GM18505 (cell line): ENCODE results near the gene RALA.
"Not testable (repeated sequence)": the region's sequence is repeated elsewhere in the genome, so short reads cannot be mapped to it uniquely, and the experiment has no call there.

Experiments
- ATAC-seq: cut with Tn5 transposase; IDR thresholded peaks from one replicate; pipeline ENCODE4 v1.9.1; 2021; ENCODE audit not compliant: unreplicated experiment
- POLR2A ChIP-seq: IDR thresholded peaks from 4 replicates; pipeline ENCODE4 v1.6.1; 2011; ENCODE audit warnings: borderline replicate concordance; ENCODE audit not compliant: insufficient read depth, insufficient read length; ENCODE audit errors: extremely low read depth

The RALA gene

DNA sequence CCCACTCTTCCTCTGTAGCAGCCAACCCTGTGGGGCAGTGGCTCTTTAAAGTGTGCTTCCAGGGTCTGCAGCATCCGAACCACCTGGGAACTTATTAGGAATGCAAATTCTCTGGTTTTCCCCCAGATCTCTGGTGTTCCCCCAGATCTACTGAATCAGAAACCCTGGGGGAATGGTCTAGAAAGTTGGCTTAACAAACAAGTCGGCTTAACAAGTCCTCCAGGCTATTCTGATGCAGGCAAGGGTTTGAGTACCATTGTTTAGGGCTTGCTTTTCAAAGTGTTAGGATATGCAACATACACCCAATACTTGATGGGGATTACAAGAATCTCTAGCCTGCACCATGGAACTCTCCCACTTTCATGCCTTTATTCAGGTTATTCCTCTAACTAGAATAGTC, 126.3 kb downstream of the RALA start:
- no peak for TF ChIP-seq POLR2A
- no peak for ATAC-seq

DNA sequence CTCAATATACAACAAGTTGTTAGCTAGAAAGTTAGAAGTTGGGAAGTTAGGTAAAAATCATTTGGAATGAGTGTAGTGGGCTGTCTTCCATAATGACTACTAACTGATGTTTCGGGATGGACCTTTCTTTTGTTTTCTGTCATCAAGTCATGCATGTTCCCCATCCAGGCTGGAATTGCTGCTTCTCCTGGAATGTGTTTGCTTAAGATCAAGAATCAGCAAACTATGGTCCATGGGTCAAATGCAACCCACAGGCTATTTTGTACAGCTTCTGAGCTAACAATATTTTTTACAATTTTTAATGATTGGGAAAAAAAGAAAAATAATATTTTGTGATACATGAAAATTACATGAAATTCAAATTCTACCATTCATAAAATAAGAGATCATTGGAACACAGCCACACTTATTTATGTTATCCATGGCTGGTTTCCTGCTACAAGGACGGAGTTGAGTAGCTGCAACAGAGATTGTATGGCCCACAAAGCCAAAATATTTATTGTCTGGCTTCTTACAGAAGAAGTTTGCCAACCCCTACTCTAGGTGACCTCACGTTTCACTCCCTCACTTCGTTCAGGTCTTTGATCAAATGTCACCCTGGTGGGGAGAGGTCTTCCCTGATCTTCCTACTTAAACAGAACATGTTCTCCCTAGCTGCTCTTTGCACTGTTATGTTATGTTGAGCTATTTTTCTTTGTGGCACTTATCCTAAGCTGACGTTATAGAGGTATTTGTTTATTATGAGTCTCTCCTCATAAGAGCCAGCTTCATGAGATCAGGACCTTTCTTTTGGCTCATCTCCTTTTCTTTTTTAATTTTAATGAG, 127.1 kb downstream of the RALA start:
- TF ChIP-seq POLR2A, result no peak
- ATAC-seq, result no peak

DNA sequence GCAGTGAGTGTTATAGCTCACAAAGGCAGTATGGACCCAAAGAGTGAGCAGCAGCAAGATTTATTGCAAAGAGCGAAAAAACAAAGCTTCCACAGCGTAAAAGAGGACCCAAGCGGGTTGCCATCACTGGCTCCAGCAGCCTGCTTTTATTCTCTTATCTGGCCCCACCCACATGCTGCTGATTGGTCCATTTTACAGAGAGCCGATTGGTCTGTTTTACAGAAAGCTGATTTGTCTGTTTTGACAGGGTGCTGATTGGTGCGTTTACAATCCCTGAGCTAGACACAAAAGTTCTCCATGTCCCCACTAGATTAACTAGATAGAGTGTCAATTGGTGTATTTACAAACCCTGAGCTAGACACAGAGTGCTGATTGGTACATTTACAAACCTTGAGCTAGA, 129.9 kb downstream of the RALA start:
- ATAC-seq, result not testable (repeated sequence)

DNA sequence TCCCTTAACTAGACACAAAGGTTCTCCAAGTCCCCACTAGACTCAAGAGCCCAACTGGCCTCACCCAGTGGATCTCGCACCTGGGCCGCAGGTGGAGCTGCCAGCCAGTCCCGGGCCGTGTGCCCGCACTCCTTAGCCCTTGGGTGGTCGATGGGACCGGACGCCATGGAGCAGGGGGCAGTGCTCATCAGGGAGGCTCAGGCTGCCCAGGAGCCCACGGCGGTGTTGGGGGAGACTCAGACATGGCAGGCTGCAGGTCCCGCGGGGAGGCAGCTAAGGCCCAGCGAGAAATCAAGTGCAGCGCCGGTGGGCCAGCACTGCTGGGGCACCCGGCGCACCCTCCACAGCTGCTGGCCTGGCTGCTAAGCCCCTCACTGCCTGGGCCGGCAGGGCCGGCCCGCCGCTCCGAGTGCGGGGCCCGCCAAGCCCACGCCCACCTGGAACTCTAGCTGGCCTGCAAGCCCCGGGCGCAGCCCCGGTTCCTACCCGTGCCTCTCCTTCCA, 130.5 kb downstream of the RALA start:
- no peak for TF ChIP-seq POLR2A
- no peak for ATAC-seq

DNA sequence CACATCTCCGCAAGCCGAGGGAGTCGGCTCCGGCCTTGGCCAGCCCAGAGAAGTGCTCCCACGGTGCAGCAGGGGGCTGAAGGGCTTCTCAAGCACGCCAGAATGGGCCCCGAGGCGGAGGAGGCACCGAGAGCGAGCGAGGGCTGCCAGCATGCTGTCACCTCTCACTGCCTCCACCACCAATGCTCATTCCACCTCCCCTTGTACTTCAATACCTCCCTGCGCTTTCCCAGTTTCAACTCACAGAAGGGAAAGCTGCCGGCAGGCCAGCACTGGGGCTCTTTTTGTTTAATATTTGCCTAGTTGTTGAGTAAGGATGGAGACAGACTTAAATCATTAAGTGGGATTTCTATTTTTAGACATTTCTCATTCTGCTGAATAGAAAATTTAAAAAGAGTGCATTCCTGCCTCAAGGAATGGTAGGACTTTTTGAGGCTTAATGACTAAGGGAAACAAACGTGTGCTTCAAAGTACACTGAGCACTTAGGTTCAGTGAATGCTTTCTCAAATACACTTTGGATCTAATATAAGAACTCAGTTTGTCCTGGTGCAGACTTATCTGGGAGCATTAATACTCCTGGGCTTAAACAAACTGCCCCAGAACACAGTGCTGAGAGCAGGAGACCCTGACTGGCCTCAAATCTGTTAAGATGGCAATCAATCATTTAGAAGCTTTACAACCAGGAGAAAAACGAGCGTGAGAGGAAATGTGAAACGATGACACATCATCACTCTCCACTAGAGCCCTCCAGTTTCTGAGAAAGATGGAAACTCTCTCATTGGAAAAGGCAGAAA, 131.2 kb downstream of the RALA start:
- no peak for ATAC-seq
- no peak for TF ChIP-seq POLR2A

DNA sequence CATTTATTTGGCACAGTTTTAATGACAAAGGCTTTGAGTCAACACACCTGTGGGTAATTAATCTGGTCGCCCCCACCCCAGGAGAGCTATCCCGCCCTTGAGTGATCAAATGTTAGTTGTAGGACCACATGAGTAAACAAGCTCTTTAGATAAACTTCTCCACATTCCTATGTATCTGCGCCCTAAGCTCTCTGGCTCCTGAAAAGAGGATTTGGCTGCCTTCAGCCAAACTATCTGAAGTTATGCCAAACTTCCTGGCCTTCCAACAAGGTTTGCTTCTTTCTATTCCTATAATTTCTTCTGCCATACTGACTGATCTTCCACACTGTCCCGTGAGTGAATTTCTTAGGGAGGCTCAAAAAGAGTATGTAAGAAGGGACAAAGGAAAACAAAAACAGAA, 134.2 kb downstream of the RALA start:
- no peak for ATAC-seq
- TF ChIP-seq POLR2A, result no peak
